Measurements from ENCODE around the gene FKBP1A.

Gene FKBP1A

GRCh38 chr20:1386323-1386722, 6.5 kb downstream of the FKBP1A start:
- no peak for DNase-seq (ENCODE audit: low read depth in 2 of 2)

- DNase-seq (ENCODE audit: low read depth in 2 of 2) = no peak
Measured at GRCh38 chr20:1383623-1384404, 9.0 kb downstream of the FKBP1A start.

- no peak for DNase-seq (ENCODE audit: low read depth in 2 of 2)
Measured at GRCh38 chr20:1382670-1383069, 10.2 kb downstream of the FKBP1A start.

- no peak for DNase-seq (ENCODE audit: low read depth in 2 of 2)
Measured at GRCh38 chr20:1381753-1382591, 10.9 kb downstream of the FKBP1A start.

- no peak for DNase-seq (ENCODE audit: low read depth in 2 of 2)
Measured at GRCh38 chr20:1378735-1379125, 14.1 kb downstream of the FKBP1A start.

GRCh38 chr20:1377984-1378734, 14.7 kb downstream of the FKBP1A start:
- DNase-seq (ENCODE audit: low read depth in 2 of 2) = no peak

GRCh38 chr20:1377341-1377871, 15.4 kb downstream of the FKBP1A start:
- no peak for DNase-seq (ENCODE audit: low read depth in 2 of 2)

GRCh38 chr20:1376408-1377270, 16.2 kb downstream of the FKBP1A start:
- no peak for DNase-seq (ENCODE audit: low read depth in 2 of 2)

- no peak for DNase-seq (ENCODE audit: low read depth in 2 of 2)
Measured at GRCh38 chr20:1376007-1376406, 16.8 kb downstream of the FKBP1A start.

GRCh38 chr20:1375515-1375914, 17.3 kb downstream of the FKBP1A start:
- DNase-seq (ENCODE audit: low read depth in 2 of 2) = no peak

GRCh38 chr20:1374246-1374645, 18.6 kb downstream of the FKBP1A start:
- no peak for DNase-seq (ENCODE audit: low read depth in 2 of 2)

GRCh38 chr20:1373614-1374013, 19.2 kb downstream of the FKBP1A start:
- no peak for DNase-seq (ENCODE audit: low read depth in 2 of 2)

GRCh38 chr20:1373036-1373435, 19.8 kb downstream of the FKBP1A start:
- no peak for DNase-seq (ENCODE audit: low read depth in 2 of 2)

GRCh38 chr20:1371830-1372539, 20.9 kb downstream of the FKBP1A start:
- no peak for DNase-seq (ENCODE audit: low read depth in 2 of 2)

- DNase-seq (ENCODE audit: low read depth in 2 of 2) = no peak
Measured at GRCh38 chr20:1371202-1371782, 21.6 kb downstream of the FKBP1A start.

- no peak for DNase-seq (ENCODE audit: low read depth in 2 of 2)
Measured at GRCh38 chr20:1370548-1371110, 22.2 kb downstream of the FKBP1A start.

- DNase-seq (ENCODE audit: low read depth in 2 of 2) = no peak
Measured at GRCh38 chr20:1369970-1370369, 22.9 kb downstream of the FKBP1A start.

- DNase-seq (ENCODE audit: low read depth in 2 of 2) = no peak
Measured at GRCh38 chr20:1368448-1369199, 24.2 kb downstream of the FKBP1A start.

- no peak for DNase-seq (ENCODE audit: low read depth in 2 of 2)
Measured at GRCh38 chr20:1367479-1367878, 25.4 kb downstream of the FKBP1A start.
